NCI-H1930 (cell line): ENCODE results near the gene PHOSPHO1.
"Not testable (repeated sequence)": the region's sequence is repeated elsewhere in the genome, so short reads cannot be mapped to it uniquely, and the experiment has no call there.

ENCODE experiments used
- DNase-seq, 2 experiments: peaks; one replicate each; lab custom pipeline; 2025; lab: John Stamatoyannopoulos, UW

Gene PHOSPHO1

GRCh38 chr17:49230636-49231562 is at the start of gene PHOSPHO1:
TSS of gene PHOSPHO1 (minus strand) at chr17:49230787. CDS start at chr17:49226691, 4,096 bp downstream.
- DNase-seq = peak; percentile 70 to 81

- DNase-seq = no peak
Measured at GRCh38 chr17:49280061-49280460, 49.5 kb upstream of the PHOSPHO1 start.

GRCh38 chr17:49279263-49280015 is 48.9 kb upstream of the PHOSPHO1 start:
- not testable (repeated sequence) for DNase-seq

GRCh38 chr17:49278076-49278475 is 47.5 kb upstream of the PHOSPHO1 start:
- DNase-seq = no peak

GRCh38 chr17:49277638-49278037 is 47.1 kb upstream of the PHOSPHO1 start:
- DNase-seq = no peak

- not testable (repeated sequence) for DNase-seq
Measured at GRCh38 chr17:49275981-49276380, 45.4 kb upstream of the PHOSPHO1 start.

GRCh38 chr17:49269356-49269755 is 38.8 kb upstream of the PHOSPHO1 start:
- no peak for DNase-seq

- DNase-seq = no peak
Measured at GRCh38 chr17:49267912-49268311, 37.3 kb upstream of the PHOSPHO1 start.

- DNase-seq = no peak
Measured at GRCh38 chr17:49266233-49266632, 35.6 kb upstream of the PHOSPHO1 start.

GRCh38 chr17:49261540-49261939 is 31.0 kb upstream of the PHOSPHO1 start:
- not testable (repeated sequence) for DNase-seq

- DNase-seq = no peak
Measured at GRCh38 chr17:49260817-49261291, 30.3 kb upstream of the PHOSPHO1 start.

- no peak for DNase-seq
Measured at GRCh38 chr17:49260011-49260816, 29.6 kb upstream of the PHOSPHO1 start.

- no peak for DNase-seq
Measured at GRCh38 chr17:49259663-49260010, 29.1 kb upstream of the PHOSPHO1 start.

GRCh38 chr17:49258394-49258793 is 27.8 kb upstream of the PHOSPHO1 start:
- no peak for DNase-seq

GRCh38 chr17:49255125-49255524 is 24.5 kb upstream of the PHOSPHO1 start:
- no peak for DNase-seq

GRCh38 chr17:49254066-49254465 is 23.5 kb upstream of the PHOSPHO1 start:
- no peak for DNase-seq

- no peak for DNase-seq
Measured at GRCh38 chr17:49252148-49252695, 21.6 kb upstream of the PHOSPHO1 start.

GRCh38 chr17:49249890-49250522 is 19.4 kb upstream of the PHOSPHO1 start:
- DNase-seq = no peak

GRCh38 chr17:49249292-49249794 is 18.8 kb upstream of the PHOSPHO1 start:
- DNase-seq = no peak

- no peak for DNase-seq
Measured at GRCh38 chr17:49247944-49248343, 17.4 kb upstream of the PHOSPHO1 start.

GRCh38 chr17:49244839-49245238 is 14.3 kb upstream of the PHOSPHO1 start:
- DNase-seq = no peak
